Uterus (tissue), 4 donors: Measurements from ENCODE around the gene CAMTA1. TPM values are rescaled to one million over a fixed set of nuclear protein-coding genes. Genes with fewer than 3 reads are reported as not detected.

Experiments used
- DNase-seq, 2 donors: peaks; one replicate each; pipeline ENCODE4 v3.0.0-alpha.2; 2019 to 2020
- H3K27ac ChIP-seq, 2 donors: fragments of 200-600 bp; sonication (generic); 1 replicate in 1 of 2; 2 replicates in 1 of 2; pipeline ENCODE4 v1.5.1; 2016 to 2018
- H3K27me3 ChIP-seq, 2 donors: fragments of 200-600 bp; sonication (generic); one replicate each; pipeline ENCODE4 v1.5.1; 2018 to 2019; ENCODE audit warnings: control low read depth in 1 of 2
- H3K36me3 ChIP-seq, 2 donors: fragments of 200-600 bp; sonication (generic); one replicate each; pipeline ENCODE4 v1.5.1; 2019; ENCODE audit warnings: control low read depth in 1 of 2
- H3K4me1 ChIP-seq, 2 donors: fragments of 200-600 bp; sonication (generic); one replicate each; pipeline ENCODE4 v1.5.1; 2018 to 2019; ENCODE audit warnings: control low read depth in 1 of 2
- H3K4me3 ChIP-seq, 2 donors: fragments of 200-600 bp; sonication (generic); 1 replicate in 1 of 2; 2 replicates in 1 of 2; pipeline ENCODE4 v1.5.1; 2018 to 2019; ENCODE audit warnings: mild to moderate bottlenecking in 1 of 2
- H3K9me3 ChIP-seq, 2 donors: fragments of 200-600 bp; sonication (generic); one replicate each; pipeline ENCODE4 v1.5.1; 2019; ENCODE audit warnings: control low read depth in 1 of 2
- POLR2A ChIP-seq, 2 donors: fragments of 450-650 bp; IDR thresholded peaks; one replicate each; pipeline ENCODE4 v1.6.1; 2016; ENCODE audit warnings: antibody characterized with exemption in 2 of 2, mild to moderate bottlenecking in 1 of 2, moderate library complexity in 1 of 2
- intact Hi-C: fragments of 100-400 bp; cut with DNase I; formaldehyde crosslinking; loops from one replicate; pipeline ENCODE4 v1.15.1; 2023; ENCODE audit warnings: low total_unique reads
- total RNA-seq, 4 donors: library from RNA; depleted of rRNA in 3 of 4; stranded (reverse); fragments of >200 nt in 3 of 4; gene quantifications; one replicate each; pipeline versions ENCODE4 v1.1.0 to v1.2.4, GENCODE V29; 2014 to 2023
- TF ChIP-seq, protein P1 (sequence below), 4 experiments: fragments of 200-600 bp in 2 of 4; fragments of 450-650 bp in 2 of 4; sonication (generic) in 2 of 4; IDR thresholded peaks; one replicate each; pipeline ENCODE4 v1.5.1; 2016 to 2019; ENCODE audit warnings: antibody characterized with exemption in 4 of 4, mild to moderate bottlenecking in 2 of 4, moderate library complexity in 1 of 4
- donor health status: DM: yes; HTN: yes; CAD: no.

CAMTA1 gene
- total RNA-seq, 4 donors from 2014 or later = 29.7 to 427 (median 64.8) TPM

DNA sequence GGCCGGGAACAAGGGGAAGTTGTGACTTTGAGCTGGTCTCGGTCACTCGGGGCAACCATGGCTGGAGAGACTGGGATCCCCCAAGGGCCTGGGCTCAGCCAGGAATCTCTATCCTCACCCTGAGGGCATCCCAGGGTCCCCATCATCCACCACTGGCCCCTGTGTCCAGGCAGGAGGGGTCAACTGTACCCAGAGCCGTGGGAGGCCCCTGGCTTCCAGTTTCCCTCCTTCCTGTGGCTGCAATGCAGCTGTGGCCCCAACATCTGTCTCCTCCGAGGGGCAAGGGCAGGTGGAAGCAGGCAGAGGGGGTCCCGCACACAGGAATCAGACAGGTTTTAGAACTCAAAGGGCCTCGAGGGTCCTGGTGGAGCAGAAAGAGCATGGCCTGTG is 653.1 kb downstream of the CAMTA1 start:
- DNase-seq = no peak
- no peak overlapping the region for H3K27ac ChIP-seq
- H3K4me1 ChIP-seq = no peaks in the 10 kb centered on the region
- no peak for TF ChIP-seq POLR2A (IDR thresholded peaks at IDR 0.05)
- TF ChIP-seq, protein P1, sequence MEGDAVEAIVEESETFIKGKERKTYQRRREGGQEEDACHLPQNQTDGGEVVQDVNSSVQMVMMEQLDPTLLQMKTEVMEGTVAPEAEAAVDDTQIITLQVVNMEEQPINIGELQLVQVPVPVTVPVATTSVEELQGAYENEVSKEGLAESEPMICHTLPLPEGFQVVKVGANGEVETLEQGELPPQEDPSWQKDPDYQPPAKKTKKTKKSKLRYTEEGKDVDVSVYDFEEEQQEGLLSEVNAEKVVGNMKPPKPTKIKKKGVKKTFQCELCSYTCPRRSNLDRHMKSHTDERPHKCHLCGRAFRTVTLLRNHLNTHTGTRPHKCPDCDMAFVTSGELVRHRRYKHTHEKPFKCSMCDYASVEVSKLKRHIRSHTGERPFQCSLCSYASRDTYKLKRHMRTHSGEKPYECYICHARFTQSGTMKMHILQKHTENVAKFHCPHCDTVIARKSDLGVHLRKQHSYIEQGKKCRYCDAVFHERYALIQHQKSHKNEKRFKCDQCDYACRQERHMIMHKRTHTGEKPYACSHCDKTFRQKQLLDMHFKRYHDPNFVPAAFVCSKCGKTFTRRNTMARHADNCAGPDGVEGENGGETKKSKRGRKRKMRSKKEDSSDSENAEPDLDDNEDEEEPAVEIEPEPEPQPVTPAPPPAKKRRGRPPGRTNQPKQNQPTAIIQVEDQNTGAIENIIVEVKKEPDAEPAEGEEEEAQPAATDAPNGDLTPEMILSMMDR (IDR thresholded peaks at IDR 0.05) = no peak
- no peaks in the 10 kb centered on the region for H3K27me3 ChIP-seq
- H3K4me3 ChIP-seq = no peak overlapping the region
- intact Hi-C loops = no loop called here
- no peaks in the 10 kb centered on the region for H3K36me3 ChIP-seq
- H3K9me3 ChIP-seq = no peaks in the 10 kb centered on the region

DNA sequence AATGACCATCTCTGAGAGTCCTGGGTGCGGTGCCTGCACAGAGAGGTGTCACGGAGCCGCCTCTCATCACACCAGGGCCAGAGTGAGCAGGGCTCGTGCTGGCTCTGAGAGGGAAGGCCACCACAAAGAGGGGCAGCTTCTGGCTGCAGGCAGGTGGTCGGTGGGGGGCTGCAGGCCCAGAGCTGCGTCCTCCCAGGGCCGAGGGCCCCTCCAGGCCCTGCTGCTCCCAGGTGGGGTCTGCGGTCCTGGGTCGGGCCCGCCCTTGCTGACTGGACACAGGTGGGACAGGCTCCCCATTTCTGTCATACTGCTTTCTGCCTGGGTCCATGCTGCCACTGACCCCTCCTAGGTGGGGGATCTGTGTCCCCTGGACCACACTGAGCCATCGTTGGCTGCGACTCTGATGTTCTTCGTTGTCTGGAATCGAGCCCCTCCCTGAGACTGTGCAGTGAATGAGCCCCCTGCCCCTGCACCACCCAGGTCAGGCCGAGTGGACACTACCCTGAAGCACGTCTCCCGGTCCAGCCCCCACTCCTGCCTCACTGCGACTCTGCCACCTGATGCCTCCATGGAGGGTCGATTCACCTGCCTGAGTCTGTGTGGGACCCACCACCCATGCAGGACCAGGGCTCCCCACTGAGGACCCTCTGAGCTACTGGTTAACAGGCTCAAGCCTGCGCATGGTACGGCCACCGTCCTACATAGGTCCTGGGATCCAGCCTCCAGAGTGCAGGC is 653.8 kb downstream of the CAMTA1 start:
- DNase-seq = no peak
- Histone ChIP-seq H3K36me3 (no peaks in the 10 kb centered on the region), H3K27me3 (no peaks in the 10 kb centered on the region), H3K27ac (no peak overlapping the region), H3K4me1 (no peaks in the 10 kb centered on the region), H3K9me3 (no peaks in the 10 kb centered on the region), H3K4me3 (no peak overlapping the region)
- TF ChIP-seq, protein P1 (IDR thresholded peaks at IDR 0.05) = no peak
- TF ChIP-seq POLR2A (IDR thresholded peaks at IDR 0.05) = no peak
- intact Hi-C loops = no loop called here

DNA sequence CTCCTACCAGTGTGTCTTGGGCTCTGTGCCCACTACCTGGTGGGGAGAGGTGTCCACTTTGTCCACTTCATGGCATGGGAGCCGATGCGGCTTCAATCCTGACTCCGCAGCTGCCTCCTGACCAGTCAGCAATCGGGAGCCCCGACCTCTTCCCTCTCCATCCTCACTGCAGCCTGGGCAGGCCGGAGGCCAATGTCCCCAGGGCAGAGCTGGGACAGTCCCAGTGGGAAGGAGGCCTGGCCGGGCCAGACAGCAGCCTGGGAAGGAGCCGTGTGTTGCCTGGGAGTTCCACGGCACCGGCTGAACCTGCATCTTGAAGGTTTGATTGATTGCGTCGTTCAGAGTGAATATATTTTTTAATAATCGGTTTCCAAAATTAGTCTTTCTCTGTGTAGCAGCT is 654.9 kb downstream of the CAMTA1 start:
- Histone ChIP-seq H3K27ac (no peak overlapping the region), H3K36me3 (no peaks in the 10 kb centered on the region), H3K4me1 (no peaks in the 10 kb centered on the region), H3K9me3 (no peaks in the 10 kb centered on the region), H3K4me3 (no peak overlapping the region), H3K27me3 (no peaks in the 10 kb centered on the region)
- no peak for DNase-seq
- intact Hi-C loops = no loop called here
- TF ChIP-seq, protein P1 (IDR thresholded peaks at IDR 0.05) = no peak
- TF ChIP-seq POLR2A (IDR thresholded peaks at IDR 0.05) = no peak

DNA sequence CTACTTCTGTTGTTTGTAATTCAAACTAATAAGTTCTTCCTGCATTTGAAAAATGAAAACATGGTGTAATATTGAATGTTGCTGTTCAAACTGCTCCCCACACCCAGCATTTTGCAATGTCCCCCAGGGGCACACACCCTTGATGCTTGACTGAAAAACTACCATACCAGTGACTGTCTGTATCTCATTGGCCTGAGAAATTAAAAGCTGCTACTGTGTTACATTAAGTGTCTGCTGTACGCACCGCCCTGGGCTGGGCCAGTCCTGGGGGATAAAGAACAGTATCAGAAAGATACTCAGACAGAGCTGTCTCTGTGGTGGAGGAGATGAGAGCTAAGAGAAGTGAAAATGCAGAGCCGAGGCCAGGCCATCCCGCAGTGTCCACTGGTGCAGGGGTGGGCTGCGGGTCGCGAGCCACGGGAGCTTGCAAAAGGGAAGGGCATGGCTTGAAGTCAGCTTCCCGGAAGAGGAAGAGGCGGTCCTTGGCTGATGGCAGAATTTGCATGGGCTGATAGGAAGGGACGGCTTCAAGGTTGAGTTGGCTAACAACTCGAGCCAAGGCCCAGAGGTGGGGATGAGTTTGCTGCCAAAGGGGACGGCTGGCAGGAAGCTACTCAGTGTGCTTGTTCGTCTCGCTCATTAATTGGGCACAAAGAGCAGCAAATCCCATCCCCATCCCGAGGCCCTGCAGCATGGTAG is 656.0 kb downstream of the CAMTA1 start:
- Histone ChIP-seq H3K36me3 (no peaks in the 10 kb centered on the region), H3K4me3 (no peak overlapping the region), H3K4me1 (no peaks in the 10 kb centered on the region), H3K9me3 (no peaks in the 10 kb centered on the region), H3K27ac (no peak overlapping the region), H3K27me3 (no peaks in the 10 kb centered on the region)
- DNase-seq = no peak
- no peak for TF ChIP-seq POLR2A (IDR thresholded peaks at IDR 0.05)
- TF ChIP-seq, protein P1 (IDR thresholded peaks at IDR 0.05) = no peak
- intact Hi-C loops = no loop called here

DNA sequence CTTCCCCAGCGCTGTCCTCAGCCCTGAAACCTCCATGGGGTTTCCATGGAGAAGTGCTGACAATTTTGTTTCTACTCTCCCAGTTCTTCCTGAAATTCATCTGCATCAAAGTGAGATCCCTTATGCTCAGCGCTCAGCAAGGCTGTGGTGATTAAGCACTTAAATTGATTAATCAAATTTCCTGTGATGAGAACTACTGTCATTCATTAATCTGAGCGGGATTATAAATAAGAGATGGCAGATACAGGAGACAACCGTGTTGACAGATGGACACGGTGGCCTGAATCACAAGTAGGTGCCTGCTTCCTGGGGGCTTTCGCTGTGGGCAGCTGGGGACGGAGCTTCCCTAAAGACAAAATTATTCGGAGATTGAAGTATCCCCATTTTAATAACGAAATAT is 656.8 kb downstream of the CAMTA1 start:
- intact Hi-C loops = no loop called here
- H3K27me3 ChIP-seq = no peaks in the 10 kb centered on the region
- no peak overlapping the region for H3K4me3 ChIP-seq
- H3K4me1 ChIP-seq = no peaks in the 10 kb centered on the region
- no peaks in the 10 kb centered on the region for H3K36me3 ChIP-seq
- no peak for DNase-seq
- no peak overlapping the region for H3K27ac ChIP-seq
- no peaks in the 10 kb centered on the region for H3K9me3 ChIP-seq
- no peak for TF ChIP-seq POLR2A (IDR thresholded peaks at IDR 0.05)
- TF ChIP-seq, protein P1 (IDR thresholded peaks at IDR 0.05) = no peak
